HEK293 (cell line): ENCODE data around the gene MRPS5.
A peak's percentile ranks its signal among the peaks of the same experiment; 100 is the strongest.

Experiments used
- CTCF ChIA-PET: fragments of 350-600 bp; formaldehyde crosslinking; extraction: SDS; loops from one replicate; lab custom pipeline; 2021; ENCODE audit warnings: antibody characterized with exemption; lab: Yijun Ruan, JAX
- POLR2A ChIA-PET: fragments of 300-600 bp; formaldehyde crosslinking; extraction: SDS; loops from one replicate; lab custom pipeline; 2020; ENCODE audit warnings: antibody characterized with exemption, inconsistent platforms; lab: Yijun Ruan, JAX
- H3K27ac ChIP-seq: fragments of 200-500 bp; sonication (Bioruptor generic); 2 replicates; pipeline ENCODE4 v1.5.1; 2014; ENCODE audit warnings: low read depth, low read length, control low read depth, inconsistent platforms; ENCODE audit errors: extremely low read depth
- H3K36me3 ChIP-seq, 2 experiments: fragments of 200-500 bp in 1 of 2; sonication (Bioruptor generic) in 1 of 2; 1 replicate in 1 of 2; 2 replicates in 1 of 2; pipeline ENCODE4 v1.5.1; 2014 to 2017; ENCODE audit warnings: inconsistent platforms in 2 of 2, low read length in 2 of 2; ENCODE audit not compliant: control insufficient read depth in 2 of 2, insufficient read depth in 1 of 2
- H3K4me1 ChIP-seq: fragments of 200-500 bp; sonication (Bioruptor generic); 2 replicates; pipeline ENCODE4 v1.5.1; 2014; ENCODE audit warnings: mild to moderate bottlenecking, low read length, inconsistent platforms; ENCODE audit not compliant: control insufficient read depth, insufficient read depth
- H3K4me3 ChIP-seq: 2 replicates; pipeline ENCODE4 v1.5.1; 2011; ENCODE audit warnings: low read depth, mild to moderate bottlenecking, control low read depth, low read length, moderate library complexity
- H3K9me3 ChIP-seq: fragments of 200-500 bp; sonication (Bioruptor generic); 2 replicates; pipeline ENCODE4 v1.5.1; 2014; ENCODE audit warnings: low read depth, low read length, inconsistent platforms; ENCODE audit not compliant: control insufficient read depth, insufficient read depth
- SCRT2 ChIP-seq: fragments of 450-650 bp; formaldehyde crosslinking; IDR thresholded peaks from 2 replicates; pipeline ENCODE4 v1.5.1; 2016; ENCODE audit warnings: missing biosample characterization, missing genetic modification characterization
- SP3 ChIP-seq: fragments of 450-650 bp; formaldehyde crosslinking; IDR thresholded peaks from 2 replicates; pipeline ENCODE4 v1.5.1; 2016; ENCODE audit warnings: missing biosample characterization, missing genetic modification characterization
- YY2 ChIP-seq: fragments of 450-650 bp; formaldehyde crosslinking; IDR thresholded peaks from 2 replicates; pipeline ENCODE4 v1.5.1; 2016; ENCODE audit warnings: missing biosample characterization, missing genetic modification characterization
- ZBTB49 ChIP-seq: fragments of 450-650 bp; formaldehyde crosslinking; IDR thresholded peaks from 2 replicates; pipeline ENCODE4 v1.5.1; 2016; ENCODE audit warnings: missing biosample characterization, missing genetic modification characterization, low read depth
- ZNF114 ChIP-seq: fragments of 450-650 bp; formaldehyde crosslinking; IDR thresholded peaks from 2 replicates; pipeline ENCODE4 v1.5.0; 2017; ENCODE audit warnings: missing biosample characterization, missing genetic modification characterization
- ZNF138 ChIP-seq: fragments of 450-650 bp; formaldehyde crosslinking; IDR thresholded peaks from 2 replicates; pipeline ENCODE4 v1.5.1; 2016; ENCODE audit warnings: missing biosample characterization, missing genetic modification characterization, borderline replicate concordance
- ZNF157 ChIP-seq: fragments of 450-650 bp; formaldehyde crosslinking; IDR thresholded peaks from 2 replicates; pipeline ENCODE4 v1.5.1; 2016; ENCODE audit warnings: missing biosample characterization, missing genetic modification characterization
- ZNF223 ChIP-seq: fragments of 450-650 bp; formaldehyde crosslinking; IDR thresholded peaks from 2 replicates; pipeline ENCODE4 v1.5.1; 2016; ENCODE audit warnings: missing biosample characterization, missing genetic modification characterization
- ZNF354C ChIP-seq: fragments of 450-650 bp; formaldehyde crosslinking; IDR thresholded peaks from 2 replicates; pipeline ENCODE4 v1.5.1; 2016; ENCODE audit warnings: missing biosample characterization, missing genetic modification characterization, low read depth, borderline replicate concordance
- ZNF366 ChIP-seq: fragments of 450-650 bp; formaldehyde crosslinking; conservative IDR thresholded peaks from 2 replicates; pipeline ENCODE4 v1.5.1; 2016; ENCODE audit warnings: missing biosample characterization, missing genetic modification characterization
- ZNF473 ChIP-seq: fragments of 450-650 bp; formaldehyde crosslinking; IDR thresholded peaks from 2 replicates; pipeline ENCODE4 v1.5.1; 2017; ENCODE audit warnings: missing biosample characterization, missing genetic modification characterization
- ZNF48 ChIP-seq: fragments of 450-650 bp; formaldehyde crosslinking; IDR thresholded peaks from 2 replicates; pipeline ENCODE4 v1.5.1; 2016; ENCODE audit warnings: missing biosample characterization, missing genetic modification characterization
- ZNF510 ChIP-seq: fragments of 450-650 bp; formaldehyde crosslinking; IDR thresholded peaks from 2 replicates; pipeline ENCODE4 v1.5.1; 2018; ENCODE audit warnings: mild to moderate bottlenecking, missing genetic modification characterization, missing biosample characterization; ENCODE audit not compliant: insufficient replicate concordance
- ZNF521 ChIP-seq: fragments of 450-650 bp; formaldehyde crosslinking; IDR thresholded peaks from 2 replicates; pipeline ENCODE4 v1.5.1; 2017; ENCODE audit warnings: missing biosample characterization, mild to moderate bottlenecking, missing genetic modification characterization
- ZNF610 ChIP-seq: fragments of 450-650 bp; formaldehyde crosslinking; IDR thresholded peaks from 2 replicates; pipeline ENCODE4 v1.5.1; 2016; ENCODE audit warnings: missing biosample characterization, missing genetic modification characterization, borderline replicate concordance
- ZNF621 ChIP-seq: fragments of 450-650 bp; formaldehyde crosslinking; IDR thresholded peaks from 2 replicates; pipeline ENCODE4 v1.5.1; 2017; ENCODE audit warnings: missing biosample characterization, missing genetic modification characterization
- ZNF660 ChIP-seq: fragments of 450-650 bp; IDR thresholded peaks from 2 replicates; pipeline ENCODE4 v1.5.1; 2018; ENCODE audit warnings: missing biosample characterization, mild to moderate bottlenecking, missing genetic modification characterization
- ZNF777 ChIP-seq: fragments of 450-650 bp; formaldehyde crosslinking; IDR thresholded peaks from 2 replicates; pipeline ENCODE4 v1.5.1; 2017; ENCODE audit warnings: missing biosample characterization, missing genetic modification characterization, borderline replicate concordance
- ZNF843 ChIP-seq: fragments of 450-650 bp; formaldehyde crosslinking; IDR thresholded peaks from 2 replicates; pipeline ENCODE4 v1.5.1; 2016; ENCODE audit warnings: missing biosample characterization, missing genetic modification characterization
- ZSCAN5A ChIP-seq: fragments of 450-650 bp; formaldehyde crosslinking; IDR thresholded peaks from 2 replicates; pipeline ENCODE4 v1.5.1; 2016; ENCODE audit warnings: missing biosample characterization, missing genetic modification characterization
- TF ChIP-seq, protein P1 (sequence below): fragments of 450-650 bp; formaldehyde crosslinking; IDR thresholded peaks from 2 replicates; pipeline ENCODE4 v1.5.1; 2016; ENCODE audit warnings: missing biosample characterization, missing genetic modification characterization, borderline replicate concordance

The MRPS5 gene

DNA sequence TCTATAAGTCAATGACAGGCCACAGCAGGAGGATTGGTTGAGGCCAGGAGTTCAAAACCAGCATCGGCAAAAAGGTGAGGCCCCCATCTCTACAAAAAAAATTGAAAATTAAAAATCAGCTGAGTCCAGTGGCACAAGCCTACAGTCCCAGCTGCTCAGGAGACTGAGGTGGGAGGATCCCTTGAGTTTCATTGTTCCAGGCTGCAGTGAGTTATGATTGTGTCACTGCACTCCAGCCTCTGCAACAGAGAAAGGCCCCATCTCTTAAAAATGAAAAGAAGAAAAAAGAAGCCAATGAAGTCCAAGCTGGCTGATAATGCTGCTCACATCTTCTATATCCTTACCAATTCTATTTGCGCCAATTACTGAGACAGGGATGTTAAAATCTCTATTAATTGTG, 39.1 kb downstream of the MRPS5 start (continued):
- no peak for TF ChIP-seq ZNF777 (tag by site-specific recombination)
- TF ChIP-seq, all 188 proteins: peak for 0

- TF ChIP-seq ZNF843 (tag by site-specific recombination) (no peak), SP3 (tag by site-specific recombination) (no peak), ZNF114 (no peak), SCRT2 (tag by site-specific recombination) (peak; percentile 56)
- ChIA-PET POLR2A (interaction anchor here (0.6 kb wide), 1 partner anchor 51 kb away, joined by 3 read pairs; no protein-coding TSS in a partner anchor), CTCF (interaction anchor here (0.6 to 5.4 kb wide), 19 partner anchors 10 to 149 kb away, joined by 3 to 59 read pairs (median 4); partner anchors contain the start of gene MRPS5)
- H3K36me3 ChIP-seq = no peaks in the 10 kb centered on the region
- H3K9me3 ChIP-seq = no peaks in the 10 kb centered on the region
- H3K4me3 ChIP-seq = no peak overlapping the region
- H3K27ac ChIP-seq = no peak overlapping the region
- no peaks in the 10 kb centered on the region for H3K4me1 ChIP-seq
Observed at GRCh38 chr2:95079199-95079683, 42.4 kb downstream of the MRPS5 start.

DNA sequence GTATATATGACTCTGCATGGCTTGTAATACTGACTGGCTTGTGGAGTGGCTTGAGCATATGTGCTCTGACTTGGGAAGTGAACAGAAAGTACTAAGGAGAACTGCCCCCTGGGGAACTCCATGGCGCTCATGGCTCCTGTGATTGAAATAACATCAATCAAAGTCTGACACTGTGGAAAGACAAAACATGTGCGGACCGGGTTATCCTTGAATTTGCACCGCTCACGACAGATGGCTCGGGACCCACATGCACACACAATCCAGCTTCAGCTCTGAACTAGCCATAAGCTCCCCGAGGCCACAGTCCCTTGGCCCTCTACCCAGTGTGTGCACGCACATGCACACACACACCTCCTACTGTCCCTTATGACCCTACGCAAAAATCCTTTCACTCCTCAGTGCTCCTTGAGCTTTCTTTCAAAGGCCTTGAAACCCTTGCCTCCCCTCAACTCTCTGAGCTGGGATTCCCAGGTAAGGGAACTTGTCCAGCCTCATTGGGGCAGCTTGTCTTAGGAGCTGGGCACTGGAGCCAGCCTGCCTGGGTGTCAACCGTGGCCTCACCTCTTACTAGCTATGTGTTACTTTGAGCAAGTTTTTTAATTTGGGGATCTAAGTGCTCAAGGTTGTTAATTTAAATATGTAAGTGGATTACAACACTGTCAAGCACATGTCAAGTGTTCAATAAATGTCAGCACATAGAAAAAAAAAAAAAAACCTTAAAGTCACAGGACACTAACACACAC, 43.6 kb downstream of the MRPS5 start:
- ChIA-PET POLR2A (interaction anchor here (1.2 kb wide), 1 partner anchor 44 kb away, joined by 3 read pairs; the partner anchor contains the start of gene MRPS5), CTCF (interaction anchor here (0.6 to 5.4 kb wide), 18 partner anchors 9 to 656 kb away, joined by 3 to 59 read pairs (median 4); no protein-coding TSS in a partner anchor)
- Histone ChIP-seq H3K4me1 (no peaks in the 10 kb centered on the region), H3K36me3 (no peaks in the 10 kb centered on the region), H3K4me3 (no peak overlapping the region), H3K9me3 (no peaks in the 10 kb centered on the region), H3K27ac (no peak overlapping the region)
- TF ChIP-seq ZNF510 (tag by site-specific recombination) (no peak), ZNF660 (tag by site-specific recombination) (no peak), ZNF366 (tag by site-specific recombination) (no peak), ZNF473 (tag by site-specific recombination) (no peak), ZNF354C (tag by site-specific recombination) (no peak), ZSCAN5A (no peak), ZNF223 (no peak), ZNF138 (tag by site-specific recombination) (no peak), ZNF48 (tag by site-specific recombination) (no peak), YY2 (tag by site-specific recombination) (no peak), ZNF621 (tag by site-specific recombination) (no peak), ZNF157 (tag by site-specific recombination) (no peak), ZBTB49 (tag by site-specific recombination) (no peak), ZNF521 (no peak), ZNF610 (no peak), ZNF777 (tag by site-specific recombination) (no peak)
- TF ChIP-seq, protein P1, sequence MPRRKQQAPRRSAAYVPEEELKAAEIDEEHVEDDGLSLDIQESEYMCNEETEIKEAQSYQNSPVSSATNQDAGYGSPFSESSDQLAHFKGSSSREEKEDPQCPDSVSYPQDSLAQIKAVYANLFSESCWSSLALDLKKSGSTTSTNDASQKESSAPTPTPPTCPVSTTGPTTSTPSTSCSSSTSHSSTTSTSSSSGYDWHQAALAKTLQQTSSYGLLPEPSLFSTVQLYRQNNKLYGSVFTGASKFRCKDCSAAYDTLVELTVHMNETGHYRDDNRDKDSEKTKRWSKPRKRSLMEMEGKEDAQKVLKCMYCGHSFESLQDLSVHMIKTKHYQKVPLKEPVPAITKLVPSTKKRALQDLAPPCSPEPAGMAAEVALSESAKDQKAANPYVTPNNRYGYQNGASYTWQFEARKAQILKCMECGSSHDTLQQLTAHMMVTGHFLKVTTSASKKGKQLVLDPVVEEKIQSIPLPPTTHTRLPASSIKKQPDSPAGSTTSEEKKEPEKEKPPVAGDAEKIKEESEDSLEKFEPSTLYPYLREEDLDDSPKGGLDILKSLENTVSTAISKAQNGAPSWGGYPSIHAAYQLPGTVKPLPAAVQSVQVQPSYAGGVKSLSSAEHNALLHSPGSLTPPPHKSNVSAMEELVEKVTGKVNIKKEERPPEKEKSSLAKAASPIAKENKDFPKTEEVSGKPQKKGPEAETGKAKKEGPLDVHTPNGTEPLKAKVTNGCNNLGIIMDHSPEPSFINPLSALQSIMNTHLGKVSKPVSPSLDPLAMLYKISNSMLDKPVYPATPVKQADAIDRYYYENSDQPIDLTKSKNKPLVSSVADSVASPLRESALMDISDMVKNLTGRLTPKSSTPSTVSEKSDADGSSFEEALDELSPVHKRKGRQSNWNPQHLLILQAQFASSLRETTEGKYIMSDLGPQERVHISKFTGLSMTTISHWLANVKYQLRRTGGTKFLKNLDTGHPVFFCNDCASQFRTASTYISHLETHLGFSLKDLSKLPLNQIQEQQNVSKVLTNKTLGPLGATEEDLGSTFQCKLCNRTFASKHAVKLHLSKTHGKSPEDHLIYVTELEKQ (tag by site-specific recombination) = no peak
